ENCODE results near the gene ZBTB11.
"Not testable (repeated sequence)": the region's sequence is repeated elsewhere in the genome, so short reads cannot be mapped to it uniquely, and the experiment has no call there.

Gene ZBTB11

GRCh38 chr3:101643009-101643844, 33.7 kb downstream of the ZBTB11 start:
- no peak for DNase-seq

- DNase-seq: no peak
Measured at GRCh38 chr3:101642441-101642840, 34.5 kb downstream of the ZBTB11 start.

- not testable (repeated sequence) for DNase-seq
Measured at GRCh38 chr3:101641397-101642115, 35.4 kb downstream of the ZBTB11 start.

GRCh38 chr3:101640256-101640655, 36.7 kb downstream of the ZBTB11 start:
- DNase-seq: no peak

- no peak for DNase-seq
Measured at GRCh38 chr3:101639280-101639963, 37.5 kb downstream of the ZBTB11 start.

- no peak for DNase-seq
Measured at GRCh38 chr3:101638261-101638745, 38.6 kb downstream of the ZBTB11 start.

- no peak for DNase-seq
Measured at GRCh38 chr3:101637451-101637850, 39.5 kb downstream of the ZBTB11 start.

GRCh38 chr3:101635954-101636798, 40.8 kb downstream of the ZBTB11 start:
- peak; percentile 4 for DNase-seq

- no peak for DNase-seq
Measured at GRCh38 chr3:101635345-101635744, 41.6 kb downstream of the ZBTB11 start.

- no peak for DNase-seq
Measured at GRCh38 chr3:101634591-101635196, 42.2 kb downstream of the ZBTB11 start.

- no peak for DNase-seq
Measured at GRCh38 chr3:101633186-101633585, 43.7 kb downstream of the ZBTB11 start.

- no peak for DNase-seq
Measured at GRCh38 chr3:101632586-101632985, 44.3 kb downstream of the ZBTB11 start.

- not testable (repeated sequence) for DNase-seq
Measured at GRCh38 chr3:101631959-101632358, 45.0 kb downstream of the ZBTB11 start.

GRCh38 chr3:101631098-101631796, 45.7 kb downstream of the ZBTB11 start:
- DNase-seq: no peak

GRCh38 chr3:101629219-101629618, 47.7 kb downstream of the ZBTB11 start:
- no peak for DNase-seq

- DNase-seq: no peak
Measured at GRCh38 chr3:101625879-101626278, 51.1 kb downstream of the ZBTB11 start.

- DNase-seq: no peak
Measured at GRCh38 chr3:101624857-101625256, 52.1 kb downstream of the ZBTB11 start.

GRCh38 chr3:101623656-101624055, 53.3 kb downstream of the ZBTB11 start:
- no peak for DNase-seq

GRCh38 chr3:101619734-101620133, 57.2 kb downstream of the ZBTB11 start:
- no peak for DNase-seq

GRCh38 chr3:101618726-101619125, 58.2 kb downstream of the ZBTB11 start:
- no peak for DNase-seq

GRCh38 chr3:101617478-101617877, 59.5 kb downstream of the ZBTB11 start:
- no peak for DNase-seq
